ENCODE measurements around the gene LAIR2. TPM values are rescaled to one million over a fixed set of nuclear protein-coding genes. Genes with fewer than 3 reads are reported as not detected.
"Not testable (repeated sequence)": the region's sequence is repeated elsewhere in the genome, so short reads cannot be mapped to it uniquely, and the experiment has no call there.

Gene LAIR2
- total RNA-seq, 1 experiment from 2014 or later: not detected

- Histone ChIP-seq H3K4me3 (ENCODE audit: low read depth, low read length) (no peak overlapping the region), H3K9me3 (no peaks in the 10 kb centered on the region), H3K36me3 (ENCODE audit: control insufficient read depth, insufficient read depth, low read length) (no peaks in the 10 kb centered on the region), H3K4me1 (peaks cover 3% of the 10 kb centered on the region; the same call in 1 of the 2 replicates), H3K27me3 (replicated peaks; ENCODE audit: control insufficient read depth, insufficient read depth, low read length) (no peaks in the 10 kb centered on the region; the same call in 1 of the 2 replicates)
- ChIA-PET POLR2A (no interaction called here), CTCF (no interaction called here)
- no peaks in the 10 kb centered on the region for H3K36me3 Mint-ChIP-seq (ENCODE audit: insufficient read depth, unreplicated experiment)
- no peaks in the 10 kb centered on the region for H3K9me3 Mint-ChIP-seq (ENCODE audit: unreplicated experiment)
- H3K27ac Mint-ChIP-seq (ENCODE audit: unreplicated experiment): no peak overlapping the region
- no peaks in the 10 kb centered on the region for H3K4me1 Mint-ChIP-seq (ENCODE audit: low read depth, unreplicated experiment)
- no peak overlapping the region for H3K4me3 Mint-ChIP-seq (ENCODE audit: unreplicated experiment)
- no peak for DNase-seq
- TF ChIP-seq CTCF (IDR thresholded peaks at IDR 0.05; ENCODE audit: insufficient read depth in 1 of 2, low read depth in 1 of 2, low read length in 1 of 2, severe bottlenecking in 1 of 2, unreplicated experiment in 1 of 2): no peak
- intact Hi-C loops (cut with micrococcal nuclease; ENCODE audit: unreplicated experiment): no loop called here
- peaks cover 29% of the 10 kb centered on the region for H3K27me3 Mint-ChIP-seq (ENCODE audit: insufficient read depth, unreplicated experiment)
- no TSS peak for BruUV-seq (replicated peaks)
These were observed 10.1 kb upstream of the LAIR2 start for GRCh38 chr19:54492568-54492967.

- H3K27me3 ChIP-seq (replicated peaks; ENCODE audit: control insufficient read depth, insufficient read depth, low read length); H3K9me3 ChIP-seq; intact Hi-C loops (cut with micrococcal nuclease; ENCODE audit: unreplicated experiment); DNase-seq; H3K4me3 Mint-ChIP-seq (ENCODE audit: unreplicated experiment); H3K4me1 Mint-ChIP-seq (ENCODE audit: low read depth, unreplicated experiment); H3K27ac Mint-ChIP-seq (ENCODE audit: unreplicated experiment); H3K36me3 Mint-ChIP-seq (ENCODE audit: insufficient read depth, unreplicated experiment); POLR2A ChIA-PET; H3K4me3 ChIP-seq (ENCODE audit: low read depth, low read length); H3K9me3 Mint-ChIP-seq (ENCODE audit: unreplicated experiment); H3K36me3 ChIP-seq (ENCODE audit: control insufficient read depth, insufficient read depth, low read length); H3K4me1 ChIP-seq; CTCF ChIA-PET; BruUV-seq (replicated peaks): not testable (repeated sequence)
- H3K27me3 Mint-ChIP-seq (ENCODE audit: insufficient read depth, unreplicated experiment): peaks cover 30% of the 10 kb centered on the region
These were observed 9.6 kb upstream of the LAIR2 start for GRCh38 chr19:54493056-54493455.

- H3K27ac Mint-ChIP-seq (ENCODE audit: unreplicated experiment): no peak overlapping the region
- H3K36me3 Mint-ChIP-seq (ENCODE audit: insufficient read depth, unreplicated experiment): no peaks in the 10 kb centered on the region
- no peaks in the 10 kb centered on the region for H3K9me3 Mint-ChIP-seq (ENCODE audit: unreplicated experiment)
- no peaks in the 10 kb centered on the region for H3K36me3 ChIP-seq (ENCODE audit: control insufficient read depth, insufficient read depth, low read length)
- H3K9me3 ChIP-seq: no peaks in the 10 kb centered on the region
- no peaks in the 10 kb centered on the region; the same call in 1 of the 2 replicates for H3K27me3 ChIP-seq (replicated peaks; ENCODE audit: control insufficient read depth, insufficient read depth, low read length)
- no TSS peak for BruUV-seq (replicated peaks)
- TF ChIP-seq CTCF (IDR thresholded peaks at IDR 0.05; ENCODE audit: insufficient read depth in 1 of 2, low read depth in 1 of 2, low read length in 1 of 2, severe bottlenecking in 1 of 2, unreplicated experiment in 1 of 2): no peak
- no peak overlapping the region for H3K4me3 ChIP-seq (ENCODE audit: low read depth, low read length)
- intact Hi-C loops (cut with micrococcal nuclease; ENCODE audit: unreplicated experiment): no loop called here
- H3K4me1 ChIP-seq: peaks cover 3% of the 10 kb centered on the region; the same call in 1 of the 2 replicates
- no peak for DNase-seq
- no peaks in the 10 kb centered on the region for H3K4me1 Mint-ChIP-seq (ENCODE audit: low read depth, unreplicated experiment)
- ChIA-PET POLR2A (no interaction called here), CTCF (no interaction called here)
- peaks cover 29% of the 10 kb centered on the region for H3K27me3 Mint-ChIP-seq (ENCODE audit: insufficient read depth, unreplicated experiment)
- H3K4me3 Mint-ChIP-seq (ENCODE audit: unreplicated experiment): no peak overlapping the region
These were observed 8.6 kb upstream of the LAIR2 start for GRCh38 chr19:54493967-54494585.

- H3K9me3 Mint-ChIP-seq (ENCODE audit: unreplicated experiment); POLR2A ChIA-PET: not testable (repeated sequence)
These were observed 7.3 kb upstream of the LAIR2 start for GRCh38 chr19:54495284-54495683.

GRCh38 chr19:54497747-54498450 lies 4.7 kb upstream of the LAIR2 start:
- H3K36me3 ChIP-seq (ENCODE audit: control insufficient read depth, insufficient read depth, low read length); BruUV-seq (replicated peaks); DNase-seq; H3K4me3 ChIP-seq (ENCODE audit: low read depth, low read length); H3K4me3 Mint-ChIP-seq (ENCODE audit: unreplicated experiment); H3K27ac Mint-ChIP-seq (ENCODE audit: unreplicated experiment); POLR2A ChIA-PET; H3K4me1 Mint-ChIP-seq (ENCODE audit: low read depth, unreplicated experiment); H3K9me3 ChIP-seq; CTCF ChIA-PET; intact Hi-C loops (cut with micrococcal nuclease; ENCODE audit: unreplicated experiment); H3K4me1 ChIP-seq; H3K27me3 ChIP-seq (replicated peaks; ENCODE audit: control insufficient read depth, insufficient read depth, low read length); H3K9me3 Mint-ChIP-seq (ENCODE audit: unreplicated experiment); H3K36me3 Mint-ChIP-seq (ENCODE audit: insufficient read depth, unreplicated experiment): not testable (repeated sequence)
- peaks cover 12% of the 10 kb centered on the region for H3K27me3 Mint-ChIP-seq (ENCODE audit: insufficient read depth, unreplicated experiment)

More at GRCh38 chr19:54495284-54495683, 7.3 kb upstream of the LAIR2 start:
- CTCF ChIA-PET; H3K4me3 ChIP-seq (ENCODE audit: low read depth, low read length); BruUV-seq (replicated peaks); H3K36me3 ChIP-seq (ENCODE audit: control insufficient read depth, insufficient read depth, low read length); H3K9me3 ChIP-seq; H3K27me3 ChIP-seq (replicated peaks; ENCODE audit: control insufficient read depth, insufficient read depth, low read length); H3K4me3 Mint-ChIP-seq (ENCODE audit: unreplicated experiment); DNase-seq; H3K4me1 Mint-ChIP-seq (ENCODE audit: low read depth, unreplicated experiment); intact Hi-C loops (cut with micrococcal nuclease; ENCODE audit: unreplicated experiment); H3K27ac Mint-ChIP-seq (ENCODE audit: unreplicated experiment); H3K36me3 Mint-ChIP-seq (ENCODE audit: insufficient read depth, unreplicated experiment); H3K4me1 ChIP-seq: not testable (repeated sequence)
- H3K27me3 Mint-ChIP-seq (ENCODE audit: insufficient read depth, unreplicated experiment): peaks cover 22% of the 10 kb centered on the region
